GM21367 (cell line): ENCODE results near the gene EXT2.

Source experiments
- ATAC-seq: cut with Tn5 transposase; IDR thresholded peaks from one replicate; pipeline ENCODE4 v1.9.1; 2021; ENCODE audit not compliant: unreplicated experiment

EXT2 gene

DNA sequence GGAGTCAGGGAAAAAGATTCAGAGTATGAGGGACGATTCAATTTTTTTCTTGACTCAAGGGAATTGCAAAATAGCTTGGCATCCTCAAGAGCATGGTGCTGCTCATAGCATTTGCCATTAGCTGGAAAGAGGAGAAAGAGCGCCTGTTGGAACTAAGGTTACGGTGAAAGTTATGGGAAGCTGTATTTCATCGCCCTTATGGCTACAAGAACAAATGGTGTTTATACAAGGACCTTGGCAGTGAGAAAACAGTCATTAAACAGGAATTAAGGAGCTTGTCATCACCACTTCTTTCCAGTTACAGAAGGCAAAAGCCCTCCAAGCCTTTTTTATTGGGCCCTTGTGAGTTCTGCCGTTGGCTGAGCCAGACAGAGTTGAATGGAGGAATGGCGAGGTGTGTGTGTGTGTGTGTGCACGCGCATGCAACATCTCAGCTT, 140.3 kb downstream of the EXT2 start:
- ATAC-seq, result no peak

DNA sequence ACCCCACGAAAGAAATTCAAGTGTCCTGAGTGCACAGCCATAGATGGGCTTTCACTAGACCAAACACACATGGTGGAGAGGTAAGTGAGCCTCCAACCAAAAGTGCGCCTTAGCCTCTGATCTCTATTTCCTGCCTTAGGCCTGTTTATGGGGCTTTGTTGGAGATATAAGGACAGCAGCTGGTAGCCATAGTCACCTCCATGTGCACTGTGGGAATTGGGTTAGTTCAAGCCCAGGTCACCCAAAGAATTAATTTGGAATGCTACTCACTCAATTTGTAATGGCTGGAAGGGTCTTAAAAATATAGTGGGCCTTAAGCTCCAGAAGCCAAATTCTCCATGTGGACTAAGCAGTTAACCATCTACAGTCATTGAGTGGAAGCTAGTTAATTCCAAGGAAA, 140.8 kb downstream of the EXT2 start:
- no peak for ATAC-seq

DNA sequence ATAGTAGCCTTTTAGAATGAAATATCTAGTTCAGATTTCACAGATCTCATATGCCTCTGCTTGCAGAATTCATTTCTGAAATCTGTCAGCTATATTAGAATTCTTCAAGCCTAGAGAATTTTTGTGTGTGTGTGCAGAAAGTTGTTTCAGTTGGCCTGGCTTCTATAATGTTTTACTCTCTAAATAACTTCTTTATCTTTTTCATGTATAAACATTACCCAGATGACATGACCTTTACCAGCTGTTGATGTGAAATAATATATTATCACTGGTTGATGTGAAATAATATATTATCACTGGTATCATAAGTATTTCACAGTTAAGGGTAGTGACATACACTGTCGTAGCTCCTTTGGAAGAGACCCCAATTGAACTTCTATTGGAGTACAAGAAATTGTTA, 141.7 kb downstream of the EXT2 start:
- no peak for ATAC-seq

DNA sequence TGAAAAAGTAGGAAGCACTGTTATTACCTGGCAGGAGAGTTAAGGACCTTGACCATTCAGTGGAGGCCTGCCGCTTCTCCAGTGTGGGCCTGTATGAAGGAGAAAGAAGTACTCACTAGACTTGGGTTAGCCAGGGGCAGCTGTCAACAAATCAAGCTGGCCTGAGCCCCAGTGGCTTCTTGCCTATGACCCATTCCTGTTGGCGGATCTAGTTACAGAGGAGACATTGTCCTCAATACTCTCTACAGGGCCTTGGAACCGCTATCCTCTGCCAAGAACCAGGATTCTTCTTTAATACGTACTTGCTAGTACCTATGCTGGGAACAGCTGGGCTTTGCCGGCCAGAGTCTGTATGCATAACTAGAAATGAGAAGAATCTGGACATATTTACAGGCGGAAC, 146.4 kb downstream of the EXT2 start:
- ATAC-seq, result no peak

DNA sequence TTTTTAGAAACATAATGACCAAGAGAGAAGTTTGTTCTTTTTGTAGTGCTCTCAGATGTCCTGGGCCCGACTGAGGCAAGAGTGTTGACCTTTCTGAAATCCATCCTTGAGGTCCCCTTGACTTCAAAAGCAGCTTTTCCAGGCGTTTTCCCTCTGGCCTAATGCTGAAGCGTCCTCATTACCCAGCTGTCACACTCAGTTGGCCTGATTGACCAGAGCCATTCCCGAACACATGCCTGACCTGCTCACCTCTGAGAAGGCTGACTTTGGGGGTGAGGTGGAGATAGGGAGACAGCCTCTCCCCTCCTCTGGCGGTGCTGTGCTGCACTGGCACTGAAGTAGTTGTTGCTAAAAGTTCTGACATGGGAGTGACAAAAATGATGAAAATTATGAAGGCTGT, 147.6 kb downstream of the EXT2 start:
- no peak for ATAC-seq

DNA sequence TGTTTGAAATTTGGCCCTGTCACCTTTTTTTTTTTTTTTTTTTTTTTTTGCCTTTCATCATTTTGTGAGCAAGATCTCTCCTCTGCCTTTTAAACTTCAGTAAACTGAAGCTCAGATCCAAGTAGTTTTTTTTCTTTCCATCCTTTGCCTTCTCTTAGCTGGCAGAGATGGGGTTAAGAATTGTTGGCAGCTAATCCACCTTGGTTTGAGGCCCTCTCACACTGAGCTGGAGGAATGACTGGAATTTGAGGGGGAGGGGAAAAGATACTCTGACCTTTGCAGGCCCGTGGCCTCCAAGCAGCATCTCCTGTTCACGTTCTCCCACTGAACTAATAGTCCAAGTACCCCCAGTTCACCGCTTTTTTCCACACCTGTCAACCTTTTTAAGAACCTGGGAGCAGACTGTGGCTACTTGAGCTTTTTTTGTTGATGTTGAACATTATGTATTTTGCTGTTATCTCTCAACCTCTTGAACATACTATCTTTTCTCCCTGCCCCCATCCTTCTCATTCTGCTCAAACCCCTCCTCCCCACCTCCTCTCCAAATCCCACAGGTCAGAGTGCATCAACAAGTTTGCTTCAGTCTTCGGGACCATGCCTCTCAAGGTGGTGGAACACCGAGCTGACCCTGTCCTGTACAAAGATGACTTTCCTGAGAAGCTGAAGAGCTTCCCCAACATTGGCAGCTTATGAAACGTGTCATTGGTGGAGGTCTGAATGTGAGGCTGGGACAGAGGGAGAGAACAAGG, 148.3 kb downstream of the EXT2 start:
- ATAC-seq, result no peak

DNA sequence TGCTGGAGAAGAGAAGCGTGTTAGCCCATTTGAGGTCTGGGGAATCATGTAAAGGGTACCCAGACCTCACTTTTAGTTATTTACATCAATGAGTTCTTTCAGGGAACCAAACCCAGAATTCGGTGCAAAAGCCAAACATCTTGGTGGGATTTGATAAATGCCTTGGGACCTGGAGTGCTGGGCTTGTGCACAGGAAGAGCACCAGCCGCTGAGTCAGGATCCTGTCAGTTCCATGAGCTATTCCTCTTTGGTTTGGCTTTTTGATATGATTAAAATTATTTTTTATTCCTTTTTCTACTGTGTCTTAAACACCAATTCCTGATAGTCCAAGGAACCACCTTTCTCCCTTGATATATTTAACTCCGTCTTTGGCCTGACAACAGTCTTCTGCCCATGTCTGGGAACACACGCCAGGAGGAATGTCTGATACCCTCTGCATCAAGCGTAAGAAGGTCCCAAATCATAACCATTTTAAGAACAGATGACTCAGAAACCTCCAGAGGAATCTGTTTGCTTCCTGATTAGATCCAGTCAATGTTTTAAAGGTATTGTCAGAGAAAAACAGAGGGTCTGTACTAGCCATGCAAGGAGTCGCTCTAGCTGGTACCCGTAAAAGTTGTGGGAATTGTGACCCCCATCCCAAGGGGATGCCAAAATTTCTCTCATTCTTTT, 149.3 kb downstream of the EXT2 start:
- no peak for ATAC-seq

DNA sequence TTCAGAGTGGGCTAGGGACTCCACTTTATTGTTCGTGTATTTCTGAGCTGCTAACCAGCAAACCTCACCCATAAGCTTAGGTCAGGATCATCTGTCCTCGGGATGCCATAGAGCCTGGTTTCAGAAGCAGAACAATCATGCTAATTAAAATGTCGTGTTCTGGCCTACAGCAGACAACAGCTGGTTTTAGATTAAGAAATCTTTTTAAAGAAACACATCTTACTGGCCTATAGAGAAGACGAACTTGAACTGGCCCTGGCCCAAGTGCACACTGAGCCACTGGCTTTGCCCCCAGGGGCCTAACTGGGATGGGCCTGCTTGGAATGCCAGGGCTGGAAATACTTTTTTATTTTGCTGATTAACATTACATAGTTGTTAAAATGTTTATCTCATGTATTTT, 151.2 kb downstream of the EXT2 start:
- no peak for ATAC-seq

DNA sequence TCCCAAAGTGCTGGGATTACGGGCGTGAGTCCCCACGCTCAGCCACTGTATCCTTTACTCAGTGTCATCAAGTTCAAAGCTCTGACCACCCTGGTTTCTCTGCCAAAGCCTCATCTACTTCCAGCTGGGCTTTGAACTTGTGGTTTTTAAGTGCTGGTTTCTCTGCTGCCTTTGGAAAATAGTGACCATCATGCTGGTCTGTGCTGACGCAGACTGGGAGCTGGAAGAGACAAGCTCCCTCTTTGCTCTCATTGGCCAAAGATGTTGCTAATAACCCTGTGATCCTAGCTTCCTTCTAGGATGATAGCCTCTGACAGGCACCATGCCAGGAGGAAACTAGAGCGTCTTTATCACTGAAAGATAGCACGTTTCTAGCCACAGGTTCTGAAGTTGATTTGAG, 152.0 kb downstream of the EXT2 start:
- ATAC-seq, result no peak

DNA sequence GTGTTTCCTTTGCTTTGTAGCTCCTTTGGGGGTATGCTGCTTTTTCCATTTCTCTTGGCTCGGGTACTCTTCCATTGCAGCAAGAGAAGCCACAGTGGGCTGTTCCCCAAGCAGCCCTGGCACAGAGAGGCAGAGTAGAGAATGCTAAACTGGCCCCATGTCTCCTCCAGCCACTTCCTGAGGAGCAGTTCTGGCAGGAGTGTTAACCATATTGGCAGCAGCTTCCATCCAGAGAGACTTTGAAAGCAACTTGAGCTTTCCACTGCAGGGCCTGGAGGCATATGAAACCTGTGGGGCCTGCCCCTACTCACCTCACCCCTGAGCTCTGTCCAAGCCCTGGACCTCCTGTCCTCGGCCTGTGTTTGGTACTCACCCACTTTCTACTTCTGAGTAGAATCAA, 152.6 kb downstream of the EXT2 start:
- ATAC-seq, result no peak

DNA sequence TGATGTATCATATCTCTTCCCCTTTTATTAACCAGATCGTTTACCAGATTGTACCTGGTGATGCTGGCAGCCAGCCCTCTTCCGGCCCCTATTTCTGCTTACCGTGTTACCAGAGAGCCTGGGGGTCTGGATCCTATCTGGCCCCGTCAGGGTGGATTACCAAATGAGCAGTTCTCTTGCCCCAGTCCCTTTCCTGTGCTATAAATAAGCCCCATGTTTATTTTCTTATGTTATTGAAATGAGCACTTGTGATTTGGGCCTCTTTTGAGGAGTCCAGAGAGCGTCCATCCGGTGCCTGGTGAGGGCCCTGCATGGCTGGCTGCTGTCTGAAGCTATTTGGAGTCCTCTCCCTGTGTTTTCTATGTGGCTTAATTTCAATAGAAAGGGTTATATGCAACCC, 154.9 kb downstream of the EXT2 start:
- no peak for ATAC-seq

DNA sequence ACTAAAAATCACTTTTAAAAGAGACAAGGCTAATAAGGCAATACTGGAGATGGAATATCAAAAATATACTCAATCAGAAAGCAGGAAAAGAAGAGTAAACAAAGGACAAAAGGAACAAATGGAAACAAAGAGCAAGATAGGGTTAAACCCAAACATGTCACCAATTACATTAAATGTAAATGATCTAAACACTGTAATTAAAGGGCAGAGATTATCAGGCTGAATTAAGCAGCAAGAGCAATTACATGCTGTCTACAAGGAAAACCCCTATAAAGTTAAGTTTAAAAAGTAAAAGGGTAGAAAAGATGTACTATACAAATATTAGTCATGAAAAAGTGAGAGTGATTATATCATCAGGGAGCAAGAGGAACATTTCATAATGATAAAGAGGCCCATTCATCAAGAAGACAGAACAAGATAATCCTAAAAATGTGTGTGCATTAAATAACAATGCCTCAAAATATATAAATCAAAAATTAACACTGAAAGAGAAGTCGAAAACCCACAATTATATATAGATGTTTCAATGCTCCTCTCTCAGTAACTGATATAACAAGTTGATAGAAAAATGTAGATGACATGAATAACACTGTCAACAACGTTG, 157.6 kb downstream of the EXT2 start:
- no peak for ATAC-seq

DNA sequence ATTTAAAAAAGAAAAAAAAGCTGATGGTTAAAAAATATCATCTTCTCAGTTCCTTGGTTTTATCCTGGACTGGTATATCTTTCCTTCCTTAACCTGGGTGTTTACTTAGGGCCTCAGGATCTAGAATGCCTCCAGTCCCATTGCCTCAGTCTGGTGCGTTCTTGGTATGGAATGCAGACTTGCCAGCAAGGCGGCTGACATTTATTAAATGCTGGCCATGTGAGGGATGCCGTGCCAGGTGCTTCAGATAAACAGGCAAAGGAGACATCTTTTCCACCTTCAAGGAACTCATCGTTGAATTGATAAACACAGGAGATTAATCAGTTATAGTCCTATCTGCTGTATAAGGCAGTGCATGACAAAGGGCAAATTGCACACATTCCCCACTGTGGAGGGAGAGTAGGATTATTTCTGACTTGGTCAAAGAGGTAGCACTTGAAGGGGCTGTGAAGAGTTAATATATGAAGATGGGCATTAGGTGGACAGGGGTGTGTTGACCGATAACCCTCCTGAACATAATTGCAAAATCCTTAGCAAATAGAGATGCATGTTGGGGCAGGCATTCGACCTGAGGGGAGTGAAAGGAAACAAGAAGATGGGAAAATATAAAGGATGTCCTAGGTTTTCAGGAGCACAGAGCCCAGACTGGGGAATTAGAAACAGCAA, 160.1 kb downstream of the EXT2 start:
- no peak for ATAC-seq

DNA sequence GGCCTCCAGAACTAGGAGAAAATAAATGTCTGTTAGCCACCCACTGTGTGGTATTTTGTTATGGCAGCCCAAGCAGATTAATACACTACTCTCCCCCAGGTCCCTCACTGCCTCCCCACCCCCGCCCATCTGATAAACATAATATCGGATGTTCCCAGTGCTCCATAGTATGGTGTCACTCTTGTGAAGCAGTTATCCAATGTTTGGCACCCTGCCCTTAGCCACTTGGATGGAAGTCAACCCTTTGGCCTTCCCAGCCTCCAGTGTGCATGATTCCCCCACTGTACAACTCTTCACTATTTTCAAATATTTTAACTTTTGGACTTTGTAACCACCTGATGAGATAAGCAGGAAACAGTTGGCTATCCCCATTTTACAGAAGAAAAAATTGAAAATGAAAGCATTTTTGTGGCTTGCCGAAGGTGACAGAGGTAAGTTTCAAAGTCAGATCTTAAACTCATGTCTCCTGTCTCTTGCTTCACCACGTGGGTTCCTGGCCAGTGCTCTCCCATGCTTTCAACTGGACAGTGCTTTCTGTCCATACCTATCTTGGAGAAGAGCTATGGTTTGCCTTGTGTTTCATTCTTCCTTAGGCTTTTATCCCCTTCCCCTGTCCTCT, 161.3 kb downstream of the EXT2 start:
- ATAC-seq, result no peak

DNA sequence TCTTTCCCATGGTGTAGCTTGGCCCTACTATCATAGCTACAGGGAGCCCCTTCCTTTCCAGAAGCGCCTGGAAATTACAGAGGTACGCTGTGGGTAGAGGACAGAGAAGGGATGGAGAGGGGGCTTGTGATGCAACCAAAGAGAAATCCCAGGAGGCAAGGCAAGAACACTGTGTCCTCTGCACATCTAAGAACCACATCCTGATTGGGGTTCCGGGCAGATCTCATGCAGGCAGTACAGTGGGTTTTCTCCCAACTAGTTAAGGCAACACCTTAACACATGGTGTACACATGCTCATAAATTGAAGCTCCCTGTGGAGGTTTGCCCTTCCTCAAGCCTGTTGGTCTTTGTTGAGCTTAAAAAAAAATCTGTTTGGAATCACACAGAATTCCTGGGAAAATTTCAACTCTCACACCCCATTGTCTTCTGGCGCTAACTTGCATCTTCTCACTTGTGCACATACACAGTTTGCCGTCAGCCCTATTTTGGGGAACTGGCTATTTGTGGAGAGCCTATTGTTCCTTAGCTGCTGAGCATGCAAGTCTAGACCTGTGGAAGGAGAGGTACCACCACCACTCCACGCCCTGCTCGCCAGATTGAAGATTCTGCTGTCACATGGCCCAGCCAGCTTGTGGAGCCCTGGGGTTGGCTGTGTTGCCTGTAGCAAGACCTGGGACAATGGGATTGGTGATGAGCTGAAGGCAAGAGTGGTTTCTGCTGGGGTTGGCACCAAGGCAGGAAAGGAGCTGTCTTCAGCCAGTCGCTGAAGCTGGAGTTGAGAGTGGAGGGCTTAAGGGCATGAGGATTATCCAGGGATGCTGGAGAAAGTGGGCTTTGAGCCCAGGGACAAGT, 162.1 kb downstream of the EXT2 start:
- no peak for ATAC-seq

DNA sequence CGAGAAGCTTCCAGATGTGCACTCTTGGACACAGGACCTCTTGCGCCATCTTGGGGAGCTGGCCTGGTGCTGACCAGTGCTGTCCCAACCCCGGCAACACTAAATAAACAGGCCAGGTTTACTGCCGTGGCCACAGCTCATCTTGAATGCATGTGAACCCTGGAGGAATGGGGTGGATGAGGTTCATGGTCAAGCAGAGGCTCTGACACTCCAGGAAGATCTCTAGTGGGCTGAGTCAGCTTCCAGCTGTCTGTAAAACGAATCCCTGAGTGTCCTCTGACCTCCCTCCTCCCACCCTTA, 162.7 kb downstream of the EXT2 start:
- ATAC-seq, result no peak

DNA sequence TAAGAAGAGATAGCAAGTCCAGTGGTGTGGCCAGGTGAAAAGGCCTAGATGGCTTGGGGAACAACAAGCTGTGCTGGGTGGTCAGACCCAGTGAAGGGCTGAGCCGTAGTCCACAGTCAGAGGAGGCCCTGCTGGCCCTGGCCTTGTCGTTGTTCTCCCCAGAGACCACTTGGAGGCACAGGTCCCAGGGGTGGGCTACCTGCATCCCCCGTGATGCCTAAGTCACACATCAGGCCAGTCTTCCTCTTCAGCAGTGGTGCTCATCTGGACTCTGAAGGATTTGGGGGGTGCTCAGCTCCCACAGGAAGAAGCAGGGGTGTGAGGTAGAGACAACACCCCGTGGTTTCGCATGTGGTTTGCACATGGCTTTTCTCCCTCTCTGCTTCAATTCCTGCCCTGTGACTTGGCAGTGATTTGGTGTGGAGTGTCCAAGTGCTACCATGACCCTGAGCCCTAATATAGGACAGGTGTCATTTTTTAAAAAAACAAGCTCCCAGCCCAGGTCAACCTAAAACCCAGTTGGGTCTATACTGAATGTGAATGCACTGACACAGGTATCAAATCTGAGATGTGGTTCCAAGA, 163.5 kb downstream of the EXT2 start:
- no peak for ATAC-seq

DNA sequence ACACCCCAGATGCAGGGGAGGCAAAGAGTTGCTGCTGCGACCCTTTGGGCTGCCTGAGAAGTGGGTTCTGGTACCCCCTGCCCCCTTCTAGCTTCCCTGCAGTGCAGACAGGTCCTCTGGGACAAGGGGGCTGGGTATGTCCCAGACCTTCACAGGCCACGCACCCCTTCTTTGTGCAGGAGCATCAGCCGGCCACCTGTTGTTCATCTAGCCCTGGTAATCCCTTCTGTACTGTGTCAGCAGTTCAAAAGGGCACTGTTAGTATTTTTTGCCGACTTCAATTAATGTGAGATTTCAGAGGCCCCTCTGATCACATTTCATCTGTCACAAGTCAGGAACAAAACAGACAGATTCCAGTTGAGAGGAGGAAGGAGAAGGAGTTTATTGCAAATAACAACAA, 164.6 kb downstream of the EXT2 start:
- ATAC-seq, result no peak

DNA sequence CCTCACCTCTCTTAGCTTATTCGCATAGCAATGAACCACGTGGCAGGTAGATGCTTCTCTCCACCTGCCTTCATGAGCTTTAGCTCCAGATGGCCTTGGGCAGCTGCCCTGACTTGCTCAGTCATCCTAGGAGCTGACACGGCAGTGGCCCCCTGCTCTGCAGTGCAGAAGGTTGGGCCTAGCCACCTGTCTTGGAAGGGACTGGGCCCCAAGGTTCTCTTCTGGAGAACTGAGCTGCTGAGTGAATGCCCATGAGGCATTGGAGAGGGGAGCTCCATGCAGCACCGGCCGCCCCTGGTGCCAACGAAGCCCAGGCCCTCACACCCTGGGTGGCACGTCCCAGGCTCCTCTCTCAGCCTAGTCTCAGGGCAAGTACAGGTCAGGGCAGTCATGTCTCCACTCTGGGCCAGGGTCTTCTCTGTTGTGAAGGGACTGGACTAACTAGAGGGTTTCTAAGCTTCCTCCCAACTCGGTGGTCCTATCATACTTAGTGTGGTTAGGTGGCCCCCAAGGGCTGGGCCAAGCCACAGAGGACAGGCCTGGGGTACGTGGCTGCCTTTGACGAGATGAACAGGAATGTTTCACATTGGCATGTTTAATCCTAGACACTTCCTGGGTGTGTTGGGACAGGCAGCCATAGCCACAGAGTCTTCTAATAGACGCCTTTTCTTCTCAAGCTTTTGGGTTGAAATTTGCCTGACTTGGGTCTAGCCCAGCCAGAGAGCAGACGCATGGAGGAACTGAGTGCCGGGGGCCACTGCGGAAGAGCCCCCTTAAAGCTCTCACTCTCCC, 166.5 kb downstream of the EXT2 start:
- no peak for ATAC-seq
